K562 (cell line): ENCODE measurements around the gene TEP1. TPM values are rescaled to one million over a fixed set of nuclear protein-coding genes. Genes with fewer than 3 reads are reported as not detected.

Source experiments
- CBX2 ChIP-seq: fragments of 200-600 bp; sonication (generic); IDR thresholded peaks from one replicate; pipeline ENCODE4 v1.6.1; 2012; ENCODE audit warnings: mild to moderate bottlenecking, low read length, inconsistent platforms; ENCODE audit not compliant: insufficient read depth, poor library complexity, severe bottlenecking
- CCAR2 ChIP-seq: fragments of 200-400 bp; formaldehyde crosslinking; IDR thresholded peaks from 2 replicates; pipeline ENCODE4 v1.6.1; 2017; ENCODE audit warnings: mild to moderate bottlenecking, low read depth, low read length
- E2F6 ChIP-seq, 2 experiments: IDR thresholded peaks; 2 replicates each; pipeline ENCODE4 v1.6.1; 2011; ENCODE audit warnings: borderline replicate concordance in 1 of 2, control low read depth in 1 of 2, low read depth in 1 of 2, low read length in 1 of 2, mild to moderate bottlenecking in 1 of 2, mixed read lengths in 1 of 2, moderate library complexity in 1 of 2; ENCODE audit not compliant: insufficient read depth in 1 of 2, insufficient read length in 1 of 2, poor library complexity in 1 of 2, severe bottlenecking in 1 of 2; ENCODE audit errors: extremely low read depth in 1 of 2
- HDAC8 ChIP-seq: fragments of 450-650 bp; IDR thresholded peaks from 2 replicates; pipeline ENCODE4 v1.6.1; 2016; ENCODE audit warnings: mild to moderate bottlenecking, missing genetic modification characterization, moderate library complexity, missing compliant biosample characterization
- HIVEP1 ChIP-seq: fragments of 250-450 bp; sonication (Bioruptor Pico); IDR thresholded peaks from 2 replicates; pipeline ENCODE4 v1.4.0; 2020; ENCODE audit warnings: mild to moderate bottlenecking
- MAFG ChIP-seq: fragments of 450-650 bp; conservative IDR thresholded peaks from 2 replicates; pipeline ENCODE4 v1.6.1; 2016; ENCODE audit warnings: missing genetic modification characterization, missing compliant biosample characterization
- NFRKB ChIP-seq: fragments of 450-650 bp; IDR thresholded peaks from 2 replicates; pipeline ENCODE4 v1.6.1; 2016; ENCODE audit warnings: low read depth
- ZNF324 ChIP-seq: fragments of 250-450 bp; sonication (Bioruptor Pico); IDR thresholded peaks from 2 replicates; pipeline ENCODE4 v1.4.0; 2020; ENCODE audit warnings: mild to moderate bottlenecking
- ZNF551 ChIP-seq: fragments of 250-450 bp; sonication (Bioruptor Pico); IDR thresholded peaks from 2 replicates; pipeline ENCODE4 v1.5.0; 2021; ENCODE audit warnings: mild to moderate bottlenecking, moderate library complexity
- ZNF75A ChIP-seq: fragments of 450-650 bp; formaldehyde crosslinking; IDR thresholded peaks from 2 replicates; pipeline ENCODE4 v1.4.0; 2020; ENCODE audit warnings: mild to moderate bottlenecking
- ZSCAN32 ChIP-seq: fragments of 450-650 bp; formaldehyde crosslinking; IDR thresholded peaks from 2 replicates; pipeline ENCODE4 v1.4.0; 2020; ENCODE audit warnings: mild to moderate bottlenecking, moderate library complexity
- polyA plus RNA-seq, 8 experiments: library from polyadenylated mRNA; depleted of rRNA in 4 of 8; stranded (reverse) in 5 of 8; unstranded in 3 of 8; fragments of >200 nt; fragmentation: Nextera tagmentation in 2 of 8; fragmentation: Illumina TruSeq in 1 of 8; extraction: Ambion mirVana in 2 of 8; extraction: Trizol in 1 of 8; gene quantifications; 2 replicates each; pipeline versions ENCODE4 v1.2.1 to v1.2.3, GENCODE V29; 2011 to 2014; ENCODE audit warnings: inconsistent platforms in 1 of 8, missing spikeins in 1 of 8
- total RNA-seq, 7 experiments: library from RNA; depleted of rRNA in 6 of 7; stranded (reverse); fragments of >200 nt in 6 of 7; fragmentation: Illumina TruSeq in 2 of 7; extraction: Trizol in 2 of 7; gene quantifications; 2 replicates each; pipeline versions ENCODE4 v1.2.1 to v1.2.3, GENCODE V29; 2011 to 2021; ENCODE audit warnings: low replicate concordance in 1 of 7
- TF ChIP-seq, protein P1 (sequence below), 2 experiments: IDR thresholded peaks in 1 of 2; conservative IDR thresholded peaks in 1 of 2; 2 replicates each; pipeline ENCODE4 v1.6.1; 2016; ENCODE audit warnings: low read depth in 2 of 2, mild to moderate bottlenecking in 1 of 2, missing compliant biosample characterization in 1 of 2, missing genetic modification characterization in 1 of 2, moderate library complexity in 1 of 2
- TF ChIP-seq, protein P2 (sequence below), 2 experiments: fragments of 150-350 bp in 1 of 2; IDR thresholded peaks; 2 replicates each; pipeline ENCODE4 v1.6.1; 2012 to 2016; ENCODE audit warnings: low read depth in 2 of 2, low read length in 2 of 2, mild to moderate bottlenecking in 1 of 2, moderate library complexity in 1 of 2
- TF ChIP-seq, protein P3 (sequence below): fragments of 250-450 bp; sonication (Bioruptor Pico); IDR thresholded peaks from 2 replicates; pipeline ENCODE4 v1.5.0; 2021
- TF ChIP-seq, protein P4 (sequence below): fragments of 450-650 bp; conservative IDR thresholded peaks from 2 replicates; pipeline ENCODE4 v1.6.1; 2016; ENCODE audit warnings: missing genetic modification characterization, low read depth, mild to moderate bottlenecking, control low read depth, missing compliant biosample characterization

TEP1 gene
- total and polyA plus RNA-seq, 9 of the 15 experiments (the other 6 are each of a cell fraction or from before 2014, with no cell fraction given) = 1.0 to 12.2 (median 7.1) TPM

- TF ChIP-seq HDAC8 (tag) (no peak), NFRKB (peak; percentile 60; the same call in 1 of the 2 replicates), ZNF551 (CRISPR knock-in tag) (no peak), ZNF324 (no peak), ZSCAN32 (CRISPR knock-in tag) (no peak), MAFG (no peak), E2F6 (IDR thresholded peaks at IDR 0.05; ENCODE audit: borderline replicate concordance in 1 of 2, extremely low read depth in 1 of 2, insufficient read depth in 1 of 2, insufficient read length in 1 of 2, low read depth in 1 of 2, low read length in 1 of 2, poor library complexity in 1 of 2, severe bottlenecking in 1 of 2) (peak; percentile 75 to 88), ZNF75A (CRISPR knock-in tag) (no peak), HIVEP1 (CRISPR knock-in tag) (no peak), CBX2 (no peak), CCAR2 (no peak)
- TF ChIP-seq, protein P1, sequence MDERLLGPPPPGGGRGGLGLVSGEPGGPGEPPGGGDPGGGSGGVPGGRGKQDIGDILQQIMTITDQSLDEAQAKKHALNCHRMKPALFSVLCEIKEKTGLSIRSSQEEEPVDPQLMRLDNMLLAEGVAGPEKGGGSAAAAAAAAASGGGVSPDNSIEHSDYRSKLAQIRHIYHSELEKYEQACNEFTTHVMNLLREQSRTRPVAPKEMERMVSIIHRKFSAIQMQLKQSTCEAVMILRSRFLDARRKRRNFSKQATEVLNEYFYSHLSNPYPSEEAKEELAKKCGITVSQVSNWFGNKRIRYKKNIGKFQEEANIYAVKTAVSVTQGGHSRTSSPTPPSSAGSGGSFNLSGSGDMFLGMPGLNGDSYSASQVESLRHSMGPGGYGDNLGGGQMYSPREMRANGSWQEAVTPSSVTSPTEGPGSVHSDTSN (CRISPR knock-in tag; IDR thresholded peaks at IDR 0.05; ENCODE audit: low read depth) = peak; percentile 57
- TF ChIP-seq, protein P1 (tag; conservative IDR thresholded peaks at IDR 0.05; ENCODE audit: low read depth) = peak; percentile 83
- TF ChIP-seq, protein P2, sequence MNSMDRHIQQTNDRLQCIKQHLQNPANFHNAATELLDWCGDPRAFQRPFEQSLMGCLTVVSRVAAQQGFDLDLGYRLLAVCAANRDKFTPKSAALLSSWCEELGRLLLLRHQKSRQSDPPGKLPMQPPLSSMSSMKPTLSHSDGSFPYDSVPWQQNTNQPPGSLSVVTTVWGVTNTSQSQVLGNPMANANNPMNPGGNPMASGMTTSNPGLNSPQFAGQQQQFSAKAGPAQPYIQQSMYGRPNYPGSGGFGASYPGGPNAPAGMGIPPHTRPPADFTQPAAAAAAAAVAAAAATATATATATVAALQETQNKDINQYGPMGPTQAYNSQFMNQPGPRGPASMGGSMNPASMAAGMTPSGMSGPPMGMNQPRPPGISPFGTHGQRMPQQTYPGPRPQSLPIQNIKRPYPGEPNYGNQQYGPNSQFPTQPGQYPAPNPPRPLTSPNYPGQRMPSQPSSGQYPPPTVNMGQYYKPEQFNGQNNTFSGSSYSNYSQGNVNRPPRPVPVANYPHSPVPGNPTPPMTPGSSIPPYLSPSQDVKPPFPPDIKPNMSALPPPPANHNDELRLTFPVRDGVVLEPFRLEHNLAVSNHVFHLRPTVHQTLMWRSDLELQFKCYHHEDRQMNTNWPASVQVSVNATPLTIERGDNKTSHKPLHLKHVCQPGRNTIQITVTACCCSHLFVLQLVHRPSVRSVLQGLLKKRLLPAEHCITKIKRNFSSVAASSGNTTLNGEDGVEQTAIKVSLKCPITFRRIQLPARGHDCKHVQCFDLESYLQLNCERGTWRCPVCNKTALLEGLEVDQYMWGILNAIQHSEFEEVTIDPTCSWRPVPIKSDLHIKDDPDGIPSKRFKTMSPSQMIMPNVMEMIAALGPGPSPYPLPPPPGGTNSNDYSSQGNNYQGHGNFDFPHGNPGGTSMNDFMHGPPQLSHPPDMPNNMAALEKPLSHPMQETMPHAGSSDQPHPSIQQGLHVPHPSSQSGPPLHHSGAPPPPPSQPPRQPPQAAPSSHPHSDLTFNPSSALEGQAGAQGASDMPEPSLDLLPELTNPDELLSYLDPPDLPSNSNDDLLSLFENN (IDR thresholded peaks at IDR 0.05; ENCODE audit: low read depth in 2 of 2, low read length in 2 of 2) = peak in 1 of 2 experiments; percentile 74; a peak in 2 of 4 replicates
- TF ChIP-seq, protein P3, sequence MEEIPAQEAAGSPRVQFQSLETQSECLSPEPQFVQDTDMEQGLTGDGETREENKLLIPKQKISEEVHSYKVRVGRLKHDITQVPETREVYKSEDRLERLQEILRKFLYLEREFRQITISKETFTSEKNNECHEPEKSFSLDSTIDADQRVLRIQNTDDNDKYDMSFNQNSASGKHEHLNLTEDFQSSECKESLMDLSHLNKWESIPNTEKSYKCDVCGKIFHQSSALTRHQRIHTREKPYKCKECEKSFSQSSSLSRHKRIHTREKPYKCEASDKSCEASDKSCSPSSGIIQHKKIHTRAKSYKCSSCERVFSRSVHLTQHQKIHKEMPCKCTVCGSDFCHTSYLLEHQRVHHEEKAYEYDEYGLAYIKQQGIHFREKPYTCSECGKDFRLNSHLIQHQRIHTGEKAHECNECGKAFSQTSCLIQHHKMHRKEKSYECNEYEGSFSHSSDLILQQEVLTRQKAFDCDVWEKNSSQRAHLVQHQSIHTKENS (CRISPR knock-in tag) = no peak
- TF ChIP-seq, protein P4, sequence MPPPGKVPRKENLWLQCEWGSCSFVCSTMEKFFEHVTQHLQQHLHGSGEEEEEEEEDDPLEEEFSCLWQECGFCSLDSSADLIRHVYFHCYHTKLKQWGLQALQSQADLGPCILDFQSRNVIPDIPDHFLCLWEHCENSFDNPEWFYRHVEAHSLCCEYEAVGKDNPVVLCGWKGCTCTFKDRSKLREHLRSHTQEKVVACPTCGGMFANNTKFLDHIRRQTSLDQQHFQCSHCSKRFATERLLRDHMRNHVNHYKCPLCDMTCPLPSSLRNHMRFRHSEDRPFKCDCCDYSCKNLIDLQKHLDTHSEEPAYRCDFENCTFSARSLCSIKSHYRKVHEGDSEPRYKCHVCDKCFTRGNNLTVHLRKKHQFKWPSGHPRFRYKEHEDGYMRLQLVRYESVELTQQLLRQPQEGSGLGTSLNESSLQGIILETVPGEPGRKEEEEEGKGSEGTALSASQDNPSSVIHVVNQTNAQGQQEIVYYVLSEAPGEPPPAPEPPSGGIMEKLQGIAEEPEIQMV (tag) = no peak
Observed at GRCh38 chr14:20343092-20343861, 70.0 kb downstream of the TEP1 start, which contains the start of gene PARP2 (continued).
